Hepatocyte (in vitro differentiated cells): ENCODE results near the gene KCNQ1.

Source experiments
- CTCF ChIP-seq: fragments of 200-600 bp; sonication (generic); IDR thresholded peaks from 2 replicates; pipeline ENCODE4 v1.5.1; 2016; ENCODE audit warnings: antibody characterized with exemption, mild to moderate bottlenecking; ENCODE audit not compliant: poor library complexity
- EZH2 ChIP-seq: fragments of 200-600 bp; sonication (generic); IDR thresholded peaks from 2 replicates; pipeline ENCODE4 v1.6.1; 2016; ENCODE audit warnings: antibody characterized with exemption, mild to moderate bottlenecking, borderline replicate concordance

- TF ChIP-seq CTCF (no peak), EZH2 (no peak)
Observed at GRCh38 chr11:2839395-2839943, 394.7 kb downstream of the KCNQ1 start.
